Posterior vena cava (tissue), 2 donors: ENCODE results near the gene MUTYH. TPM values are rescaled to one million over a fixed set of nuclear protein-coding genes. Genes with fewer than 3 reads are reported as not detected.

Source experiments
- DNase-seq: peaks from one replicate; pipeline ENCODE4 v3.0.0-alpha.2; 2020; ENCODE audit warnings: low spot score
- intact Hi-C, 2 donors: fragments of 100-400 bp; cut with DNase I; formaldehyde crosslinking; loops; one replicate each; pipeline versions ENCODE4 v1.14.1 to v1.14.2; 2022 to 2023
- total RNA-seq, 2 donors: library from RNA; stranded (reverse); fragmentation: NEBNext Ultra II Directional; extraction: Animal tissue kit (Norgen Biotek cat#: 25700); gene quantifications; one replicate each; pipeline ENCODE4 v1.2.1, GENCODE V29; 2021
- donor health status: DM: yes; HTN: yes; CAD: no.
- donor health status: DM: yes; HTN: yes; CAD: no.

The MUTYH gene
- total RNA-seq, 2 donors from 2014 or later: 15.1 to 15.7 TPM

- intact Hi-C loops: no loop called here
- DNase-seq: no peak
Measured at GRCh38 chr1:45354838-45355237, 14.6 kb upstream of the MUTYH start.

GRCh38 chr1:45353685-45354084, 13.4 kb upstream of the MUTYH start:
- intact Hi-C loops: no loop called here

GRCh38 chr1:45351508-45351907, 11.3 kb upstream of the MUTYH start:
- DNase-seq: no peak
- intact Hi-C loops: no loop called here

More at GRCh38 chr1:45353685-45354084, 13.4 kb upstream of the MUTYH start:
- no peak for DNase-seq

GRCh38 chr1:45348966-45349677, 8.9 kb upstream of the MUTYH start:
- intact Hi-C loops: no loop called here
- DNase-seq: no peak

- no peak for DNase-seq
- intact Hi-C loops: no loop called here
Measured at GRCh38 chr1:45348609-45348965, 8.3 kb upstream of the MUTYH start.

- DNase-seq: no peak
- intact Hi-C loops: no loop called here
Measured at GRCh38 chr1:45348020-45348419, 7.8 kb upstream of the MUTYH start.

GRCh38 chr1:45346473-45346872, 6.2 kb upstream of the MUTYH start:
- intact Hi-C loops: no loop called here
- DNase-seq: no peak

GRCh38 chr1:45345014-45345413, 4.8 kb upstream of the MUTYH start:
- DNase-seq: no peak
- intact Hi-C loops: no loop called here

- intact Hi-C loops: loop anchor here in 1 of 2 donors (5.0 kb wide), 1 partner anchor 1082 kb away; no protein-coding TSS in a partner anchor
- DNase-seq: no peak
Measured at GRCh38 chr1:45344499-45344898, 4.3 kb upstream of the MUTYH start.

- no peak for DNase-seq
- intact Hi-C loops: loop anchor here in 1 of 2 donors (5.0 kb wide), 1 partner anchor 1079 kb away; no protein-coding TSS in a partner anchor
Measured at GRCh38 chr1:45340816-45341466, 701 bp upstream of the MUTYH start.

- intact Hi-C loops: no loop called here
- DNase-seq: no peak
Measured at GRCh38 chr1:45337630-45338325, 2.5 kb downstream of the MUTYH start.

GRCh38 chr1:45335855-45336324, 4.3 kb downstream of the MUTYH start:
- DNase-seq: no peak
- intact Hi-C loops: no loop called here

- DNase-seq: peak; percentile 87
- intact Hi-C loops: no loop called here
Measured at GRCh38 chr1:45334308-45335245, 5.7 kb downstream of the MUTYH start.

GRCh38 chr1:45332346-45332720, 7.9 kb downstream of the MUTYH start:
- intact Hi-C loops: no loop called here
- DNase-seq: no peak

- intact Hi-C loops: no loop called here
Measured at GRCh38 chr1:45331436-45332345, 8.5 kb downstream of the MUTYH start.

GRCh38 chr1:45329445-45329844, 10.8 kb downstream of the MUTYH start:
- intact Hi-C loops: no loop called here
- no peak for DNase-seq

More at GRCh38 chr1:45331436-45332345, 8.5 kb downstream of the MUTYH start:
- DNase-seq: peak; percentile 53

- intact Hi-C loops: no loop called here
- DNase-seq: no peak
Measured at GRCh38 chr1:45328680-45329079, 11.6 kb downstream of the MUTYH start.
